Measurements from ENCODE around the gene MT3.

The MT3 gene

DNA sequence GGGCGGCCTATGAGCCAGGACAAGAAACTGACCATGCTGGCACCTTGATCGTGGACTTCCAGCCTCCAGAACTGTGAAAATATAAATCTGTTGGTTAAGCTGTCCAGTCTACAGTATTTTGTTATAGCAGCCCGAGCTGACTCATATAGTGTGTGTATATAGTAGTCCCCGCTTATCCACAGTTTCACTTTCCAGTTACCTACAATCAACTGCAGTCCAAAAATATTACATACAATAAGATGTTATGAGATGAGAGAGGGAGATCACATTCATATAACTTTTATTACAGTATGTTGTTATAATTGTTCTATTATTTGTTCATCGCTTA, 4.9 kb downstream of the MT3 start:
- DNase-seq (ENCODE audit: low read depth), result no peak
- H3K4me3 ChIP-seq (ENCODE audit: low read length), result no peak overlapping the region
- TF ChIP-seq, protein P1, sequence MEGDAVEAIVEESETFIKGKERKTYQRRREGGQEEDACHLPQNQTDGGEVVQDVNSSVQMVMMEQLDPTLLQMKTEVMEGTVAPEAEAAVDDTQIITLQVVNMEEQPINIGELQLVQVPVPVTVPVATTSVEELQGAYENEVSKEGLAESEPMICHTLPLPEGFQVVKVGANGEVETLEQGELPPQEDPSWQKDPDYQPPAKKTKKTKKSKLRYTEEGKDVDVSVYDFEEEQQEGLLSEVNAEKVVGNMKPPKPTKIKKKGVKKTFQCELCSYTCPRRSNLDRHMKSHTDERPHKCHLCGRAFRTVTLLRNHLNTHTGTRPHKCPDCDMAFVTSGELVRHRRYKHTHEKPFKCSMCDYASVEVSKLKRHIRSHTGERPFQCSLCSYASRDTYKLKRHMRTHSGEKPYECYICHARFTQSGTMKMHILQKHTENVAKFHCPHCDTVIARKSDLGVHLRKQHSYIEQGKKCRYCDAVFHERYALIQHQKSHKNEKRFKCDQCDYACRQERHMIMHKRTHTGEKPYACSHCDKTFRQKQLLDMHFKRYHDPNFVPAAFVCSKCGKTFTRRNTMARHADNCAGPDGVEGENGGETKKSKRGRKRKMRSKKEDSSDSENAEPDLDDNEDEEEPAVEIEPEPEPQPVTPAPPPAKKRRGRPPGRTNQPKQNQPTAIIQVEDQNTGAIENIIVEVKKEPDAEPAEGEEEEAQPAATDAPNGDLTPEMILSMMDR (conservative IDR thresholded peaks at IDR 0.05; ENCODE audit: low read depth, low read length), result no peak

GRCh38 chr16:56600398-56600999, 11.2 kb downstream of the MT3 start:
- no peak overlapping the region for H3K4me3 ChIP-seq (ENCODE audit: low read length)
- TF ChIP-seq, protein P1 (conservative IDR thresholded peaks at IDR 0.05; ENCODE audit: low read depth, low read length), result peak; percentile 81
- DNase-seq (ENCODE audit: low read depth), result no peak

- TF ChIP-seq, protein P1 (conservative IDR thresholded peaks at IDR 0.05; ENCODE audit: low read depth, low read length), result no peak
- H3K4me3 ChIP-seq (ENCODE audit: low read length), result no peak overlapping the region
- no peak for DNase-seq (ENCODE audit: low read depth)
These were observed 12.0 kb downstream of the MT3 start for GRCh38 chr16:56601325-56601724.

GRCh38 chr16:56603589-56603988, 14.3 kb downstream of the MT3 start:
- no peak for DNase-seq (ENCODE audit: low read depth)
- no peak overlapping the region for H3K4me3 ChIP-seq (ENCODE audit: low read length)
- TF ChIP-seq, protein P1 (conservative IDR thresholded peaks at IDR 0.05; ENCODE audit: low read depth, low read length), result peak; percentile 43

- TF ChIP-seq, protein P1 (conservative IDR thresholded peaks at IDR 0.05; ENCODE audit: low read depth, low read length), result no peak
- no peak overlapping the region for H3K4me3 ChIP-seq (ENCODE audit: low read length)
- DNase-seq (ENCODE audit: low read depth), result no peak
These were observed 15.6 kb downstream of the MT3 start for GRCh38 chr16:56604966-56605365.

DNA sequence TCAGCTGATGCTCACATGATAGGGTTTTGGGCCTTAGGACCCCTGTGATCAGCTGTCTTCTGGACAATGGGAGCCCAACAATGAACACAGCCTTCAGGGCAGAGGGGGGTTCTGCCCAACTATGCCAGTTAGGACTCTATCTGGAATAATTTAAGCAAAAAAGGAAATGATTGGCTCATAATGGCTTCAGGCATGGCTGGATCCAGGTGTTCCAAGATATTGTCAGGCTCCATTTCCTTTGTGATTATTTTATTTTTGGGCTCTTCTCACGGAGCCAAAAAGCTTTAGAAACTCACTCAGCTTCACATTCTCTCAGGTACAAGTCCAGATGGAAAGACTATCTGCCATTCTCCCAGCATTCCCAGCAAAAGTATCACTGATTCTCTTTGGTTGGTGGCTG, 16.1 kb downstream of the MT3 start:
- TF ChIP-seq, protein P1 (conservative IDR thresholded peaks at IDR 0.05; ENCODE audit: low read depth, low read length), result no peak
- no peak overlapping the region for H3K4me3 ChIP-seq (ENCODE audit: low read length)
- no peak for DNase-seq (ENCODE audit: low read depth)

- H3K4me3 ChIP-seq (ENCODE audit: low read length), result no peak overlapping the region
- TF ChIP-seq, protein P1 (conservative IDR thresholded peaks at IDR 0.05; ENCODE audit: low read depth, low read length), result no peak
- DNase-seq (ENCODE audit: low read depth), result no peak
These were observed 16.7 kb downstream of the MT3 start for GRCh38 chr16:56606071-56606475.

Measured in retinal pigment epithelial cell (primary cell).